Thymus (tissue), 2 donors: ENCODE data around the gene LILRB1. TPM values are rescaled to one million over a fixed set of nuclear protein-coding genes. Genes with fewer than 3 reads are reported as not detected.

Experiments used
- polyA plus RNA-seq: library from polyadenylated mRNA; stranded (reverse); fragments of 200-250 nt; gene quantifications from one replicate; pipeline ENCODE4 v1.2.3, GENCODE V29; 2013
- total RNA-seq: library from RNA; stranded (reverse); fragments of 120-200 nt; gene quantifications from one replicate; pipeline ENCODE4 v1.2.4, GENCODE V29; 2013
- donor health status: healthy.

The LILRB1 gene
- total and polyA plus RNA-seq, 2 donors = 0.94 to 5.8 TPM

Other genes starting within 250 kb of the LILRB1 start
- 0.61 TPM for gene TTYH1, start 215.0 kb upstream of the LILRB1 start, total RNA-seq
- gene TTYH1, start 215.0 kb upstream of the LILRB1 start, polyA plus RNA-seq = 0.43 TPM
- gene LENG8, start 181.3 kb upstream of the LILRB1 start, total RNA-seq = 12.7 TPM
- 151 TPM for gene LENG8, start 181.3 kb upstream of the LILRB1 start, polyA plus RNA-seq
- gene LENG9, start 166.7 kb upstream of the LILRB1 start, total RNA-seq = 2.1 TPM
- gene LENG9, start 166.7 kb upstream of the LILRB1 start, polyA plus RNA-seq = 2.2 TPM
- gene CDC42EP5, start 157.2 kb upstream of the LILRB1 start, total RNA-seq = 11.0 TPM
- 5.2 TPM for gene CDC42EP5, start 157.2 kb upstream of the LILRB1 start, polyA plus RNA-seq
- 3.2 TPM for gene LAIR2, start 127.7 kb upstream of the LILRB1 start, total RNA-seq
- 18.5 TPM for gene LAIR2, start 127.7 kb upstream of the LILRB1 start, polyA plus RNA-seq
- gene LILRA2, start 56.7 kb upstream of the LILRB1 start, total RNA-seq = 1.3 TPM
- 3.2 TPM for gene LILRA2, start 56.7 kb upstream of the LILRB1 start, polyA plus RNA-seq
- 0.33 TPM for gene LILRA1, start 36.9 kb upstream of the LILRB1 start, total RNA-seq
- gene LILRA1, start 36.9 kb upstream of the LILRB1 start, polyA plus RNA-seq = 0.32 TPM
- gene LILRB4, start 32.5 kb downstream of the LILRB1 start, total RNA-seq = 4.2 TPM
- gene LILRB4, start 32.5 kb downstream of the LILRB1 start, polyA plus RNA-seq = 14.4 TPM
- gene KIR3DL3, start 94.0 kb downstream of the LILRB1 start, total RNA-seq = not detected
- gene KIR3DL3, start 94.0 kb downstream of the LILRB1 start, polyA plus RNA-seq = 0.05 TPM
- not detected for gene KIR2DL3, start 108.0 kb downstream of the LILRB1 start, total RNA-seq
- 0.05 TPM for gene KIR2DL3, start 108.0 kb downstream of the LILRB1 start, polyA plus RNA-seq
- gene KIR2DL1, start 139.3 kb downstream of the LILRB1 start, total RNA-seq = not detected
- 0.05 TPM for gene KIR2DL1, start 139.3 kb downstream of the LILRB1 start, polyA plus RNA-seq
- gene KIR2DL4, start 173.1 kb downstream of the LILRB1 start, total RNA-seq = not detected
- gene KIR2DL4, start 173.1 kb downstream of the LILRB1 start, polyA plus RNA-seq = 0.16 TPM
- gene KIR3DL1, start 186.0 kb downstream of the LILRB1 start, total RNA-seq = not detected
- 0.02 TPM for gene KIR3DL1, start 186.0 kb downstream of the LILRB1 start, polyA plus RNA-seq
- gene KIR2DS4, start 202.2 kb downstream of the LILRB1 start, total RNA-seq = not detected
- 0.07 TPM for gene KIR2DS4, start 202.2 kb downstream of the LILRB1 start, polyA plus RNA-seq
- gene KIR3DL2, start 220.0 kb downstream of the LILRB1 start, total RNA-seq = not detected
- 0.21 TPM for gene KIR3DL2, start 220.0 kb downstream of the LILRB1 start, polyA plus RNA-seq
- gene FCAR, start 243.8 kb downstream of the LILRB1 start, total RNA-seq = 0.71 TPM
- 0.32 TPM for gene FCAR, start 243.8 kb downstream of the LILRB1 start, polyA plus RNA-seq